Superior temporal gyrus (tissue), 1 donor: Measurements from ENCODE around the gene BCL7A.
A peak's percentile ranks its signal among the peaks of the same experiment; 100 is the strongest.

ENCODE experiments used
- DNase-seq: peaks from one replicate; pipeline ENCODE4 v3.0.0-alpha.2; 2016; ENCODE audit errors: extremely low spot score

The BCL7A gene

DNA sequence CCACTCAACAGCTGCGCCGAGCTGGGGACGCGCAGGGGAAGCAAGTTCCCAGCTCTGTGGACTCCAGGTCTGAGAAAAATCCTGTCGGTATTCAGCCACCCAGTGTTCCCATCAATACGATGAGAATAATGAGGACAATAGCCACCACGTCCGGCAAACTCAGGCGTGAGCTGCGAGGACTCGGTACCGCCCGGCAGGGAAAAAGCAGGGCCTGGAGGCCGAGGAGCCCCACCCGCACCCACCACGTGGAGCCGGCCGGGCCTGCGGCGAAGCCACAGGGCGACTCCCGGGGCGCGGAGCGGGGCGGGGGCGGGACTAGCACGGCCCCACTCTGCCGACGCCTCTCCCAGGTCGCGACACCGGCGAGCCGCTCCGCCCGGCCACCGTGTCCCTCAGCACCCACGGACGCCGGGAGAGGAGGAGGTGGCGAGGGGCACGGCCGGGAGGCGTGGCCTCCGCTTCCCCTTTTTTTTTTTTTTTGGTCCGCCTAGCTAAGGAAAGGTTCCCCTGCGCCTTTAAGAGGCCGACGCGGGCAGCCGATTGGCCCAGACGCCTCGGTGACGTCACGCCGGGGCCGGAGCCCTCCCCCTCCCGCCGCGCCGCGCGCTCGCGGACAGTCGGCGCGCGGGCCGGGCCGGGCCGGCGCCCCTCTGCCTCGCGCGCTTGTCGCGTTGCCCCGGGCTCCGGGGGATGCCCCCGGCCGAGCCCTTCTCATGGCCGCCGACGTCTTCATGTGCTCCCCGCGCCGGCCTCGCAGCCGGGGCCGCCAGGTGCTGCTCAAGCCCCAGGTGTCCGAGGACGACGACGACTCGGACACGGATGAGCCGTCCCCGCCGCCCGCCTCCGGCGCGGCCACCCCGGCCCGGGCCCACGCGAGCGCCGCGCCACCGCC is 56.7 kb downstream of the BCL7A start, which contains the start of gene MLXIP:
Gene MLXIP, plus strand, starts transcription at position 616 of the 892 bp plus-strand sequence. Its CDS starts 98 bp downstream, at position 714.
- DNase-seq = peak; percentile 96

GRCh38 chr12:122079033-122079531 is 57.4 kb downstream of the BCL7A start:
- peak; percentile 29 for DNase-seq

- peak; percentile 42 for DNase-seq
These were observed 57.9 kb downstream of the BCL7A start for GRCh38 chr12:122079532-122080081.

GRCh38 chr12:122080149-122081082 is 58.7 kb downstream of the BCL7A start:
- DNase-seq = peak; percentile 63

- DNase-seq = peak; percentile 46
These were observed 59.5 kb downstream of the BCL7A start for GRCh38 chr12:122081083-122081696.

GRCh38 chr12:122081697-122082221 is 60.1 kb downstream of the BCL7A start:
- peak; percentile 26 for DNase-seq

DNA sequence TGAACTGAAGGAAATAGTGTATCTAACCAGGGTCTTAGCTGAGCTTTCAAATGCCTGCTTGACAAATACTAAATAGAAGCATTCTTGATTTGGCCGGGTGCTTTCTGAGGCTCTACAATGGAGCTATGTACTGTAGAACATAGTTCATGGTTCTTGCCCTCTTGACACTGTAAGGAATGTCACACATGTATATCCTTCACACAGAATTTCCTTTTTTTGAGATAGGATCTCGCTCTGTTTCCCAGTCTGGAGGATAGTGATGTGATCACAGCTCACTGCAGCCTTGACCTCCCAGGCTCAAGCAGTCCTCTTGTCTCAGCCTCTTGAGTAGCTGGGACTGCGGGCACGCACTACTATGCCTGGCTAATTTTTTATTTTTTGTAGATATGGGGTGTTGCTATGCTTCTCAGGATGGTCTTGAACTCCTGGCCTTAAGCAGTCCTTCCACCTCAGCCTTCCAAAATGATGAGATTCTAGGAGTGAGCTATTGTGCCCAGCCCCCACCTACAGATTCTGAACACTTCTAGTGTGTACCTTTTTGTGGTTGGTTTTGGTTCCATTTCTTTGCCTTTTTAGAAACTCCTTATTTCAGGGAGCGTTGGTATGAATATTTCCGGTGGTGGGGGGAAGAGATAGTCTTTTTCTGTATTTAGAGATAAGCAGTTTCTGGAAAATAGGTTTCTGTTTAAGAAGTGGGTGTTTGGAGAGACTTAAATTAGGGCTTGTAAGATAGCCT is 61.1 kb downstream of the BCL7A start:
- no peak for DNase-seq

DNA sequence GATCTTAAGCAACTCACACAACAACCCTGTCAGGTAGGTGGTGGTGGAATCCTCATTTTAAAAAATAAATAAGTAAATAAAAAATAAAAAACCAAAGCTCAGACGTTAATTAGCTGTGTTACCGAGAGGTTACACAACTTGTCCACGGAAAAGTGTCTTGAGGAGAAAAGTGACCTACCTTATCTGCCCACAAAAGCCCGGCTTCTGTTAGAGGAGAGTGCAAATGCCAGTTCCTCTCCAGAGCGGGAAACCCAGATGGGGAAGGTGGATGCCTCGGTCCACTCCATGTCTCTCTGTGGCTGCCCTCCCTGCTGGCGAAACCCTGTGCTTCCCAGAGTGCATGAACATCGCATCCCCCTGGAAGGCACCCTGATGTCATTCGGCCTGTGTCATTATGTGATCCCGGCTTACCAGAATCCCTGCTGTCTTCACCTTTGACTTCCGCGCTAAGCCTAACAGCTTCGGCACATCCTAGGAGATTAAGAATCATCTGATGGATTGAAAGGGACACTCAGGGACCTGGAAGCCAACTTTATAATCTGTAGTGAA is 63.2 kb downstream of the BCL7A start:
- DNase-seq = no peak

DNA sequence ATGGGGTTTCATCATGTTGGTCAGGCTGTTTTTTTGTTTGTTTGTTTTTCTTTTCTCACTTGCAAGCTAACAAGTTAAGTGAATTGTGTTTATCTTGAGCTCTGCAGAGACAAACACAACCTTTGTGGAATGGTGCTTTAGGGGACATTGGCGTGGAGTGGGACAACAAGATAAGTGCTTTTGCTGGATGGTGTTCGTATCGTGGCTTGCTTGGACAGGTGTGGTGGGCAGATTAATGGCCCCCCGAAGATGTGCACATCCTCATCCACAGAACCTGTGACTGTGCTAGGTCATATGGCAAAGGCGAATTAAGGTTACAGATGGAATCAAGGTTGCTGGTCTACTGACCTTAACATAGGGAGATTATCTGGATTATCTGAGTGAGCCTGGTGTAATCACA is 63.9 kb downstream of the BCL7A start:
- DNase-seq = no peak

- no peak for DNase-seq
These were observed 64.4 kb downstream of the BCL7A start for GRCh38 chr12:122086116-122086515.

DNA sequence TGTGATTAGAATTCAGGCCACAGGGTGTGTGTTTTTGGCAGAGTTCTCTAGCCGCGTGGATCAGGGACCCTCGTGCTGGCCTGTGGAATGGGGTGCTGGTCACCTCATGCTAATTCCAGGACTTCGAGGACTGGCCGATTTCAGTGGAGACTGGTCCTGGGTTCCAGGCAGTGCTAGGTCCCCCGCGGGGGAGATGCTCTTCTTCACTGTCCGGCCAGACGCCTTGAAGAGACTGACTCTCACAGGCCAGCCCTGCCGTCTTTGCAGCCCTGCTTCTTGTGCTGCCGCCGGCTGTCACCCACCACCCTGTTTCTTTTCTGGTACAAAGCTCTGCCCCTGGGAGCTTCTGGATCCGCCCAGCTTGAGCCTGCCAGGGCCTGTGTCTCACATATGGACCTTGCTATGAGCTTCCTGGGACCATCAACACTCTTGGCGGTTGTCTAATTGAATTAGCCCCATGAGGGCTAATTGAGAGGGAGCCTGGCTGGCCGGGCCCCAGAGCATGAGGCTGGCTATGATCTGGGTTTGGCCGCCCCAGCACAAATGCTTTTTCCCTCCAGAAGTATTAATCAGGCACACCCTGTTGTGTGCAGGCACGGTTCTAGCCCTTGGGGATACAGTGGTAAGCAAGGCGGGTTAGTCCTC is 65.1 kb downstream of the BCL7A start:
- no peak for DNase-seq

- no peak for DNase-seq
These were observed 65.9 kb downstream of the BCL7A start for GRCh38 chr12:122087431-122088178.

GRCh38 chr12:122088179-122088810 is 66.6 kb downstream of the BCL7A start:
- no peak for DNase-seq

DNA sequence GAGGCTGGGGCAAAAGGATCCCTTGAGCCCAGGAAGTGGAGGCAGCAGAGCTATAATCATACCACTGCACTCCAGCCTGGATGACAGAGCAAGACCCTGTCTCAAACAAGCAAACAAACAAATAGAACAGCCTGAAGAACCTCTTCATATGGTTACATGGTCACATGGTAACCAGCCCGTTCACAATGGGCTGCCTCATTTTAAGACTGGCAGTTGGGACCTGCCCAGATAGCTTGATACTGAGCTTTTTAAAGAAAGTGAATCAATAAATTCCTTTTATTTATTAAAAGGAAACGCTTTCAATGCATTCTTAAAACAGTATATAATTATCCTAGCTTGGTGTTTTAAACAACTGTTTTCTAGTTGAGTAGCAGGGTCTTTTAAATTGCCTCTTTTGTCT is 67.4 kb downstream of the BCL7A start:
- peak; percentile 65 for DNase-seq

DNA sequence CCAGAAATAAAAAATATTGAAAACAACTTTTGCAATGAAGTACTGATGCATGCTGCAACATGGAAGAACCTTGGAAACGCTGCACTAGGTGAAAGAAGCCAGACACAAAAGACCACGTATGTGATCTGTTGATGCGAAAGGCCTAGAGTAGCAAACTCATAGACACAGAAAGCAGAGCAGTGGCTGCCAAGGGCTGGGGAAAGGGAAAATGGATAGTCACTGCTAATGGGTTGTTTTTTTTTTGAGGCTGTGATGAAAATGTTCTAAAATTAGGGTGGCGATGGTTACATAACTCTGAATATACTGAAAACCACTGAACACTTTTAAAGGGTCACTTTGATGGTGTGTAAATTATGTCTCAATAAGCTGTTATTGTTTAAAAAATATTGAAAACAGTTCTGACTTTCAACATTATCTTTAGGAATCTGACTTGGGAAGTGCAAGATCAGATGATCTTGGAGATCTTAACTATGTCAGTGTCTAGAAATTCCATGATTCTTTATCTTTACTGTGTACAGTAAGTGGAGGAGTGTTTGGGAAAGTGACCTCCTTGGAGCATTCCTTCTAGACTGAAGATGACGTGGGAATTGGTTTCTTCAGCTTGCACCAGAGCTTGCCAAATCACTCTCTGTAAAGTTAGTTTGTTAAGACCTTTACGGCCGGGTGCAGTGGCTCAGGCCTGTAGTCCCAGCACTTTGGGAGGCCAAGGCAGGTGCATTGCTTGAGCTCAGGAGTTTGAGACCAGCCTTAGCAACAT is 69.3 kb downstream of the BCL7A start:
- DNase-seq = peak; percentile 32

- no peak for DNase-seq
These were observed 71.6 kb downstream of the BCL7A start for GRCh38 chr12:122093098-122093883.
